Measurements from ENCODE around the gene PUS3.
A peak's percentile ranks its signal among the peaks of the same experiment; 100 is the strongest.
"Not testable (repeated sequence)": the region's sequence is repeated elsewhere in the genome, so short reads cannot be mapped to it uniquely, and the experiment has no call there.

Gene PUS3

GRCh38 chr11:125916683-125917347, 13.8 kb upstream of the PUS3 start:
- no peak overlapping the region for H3K4me3 ChIP-seq (ENCODE audit: low read length)
- TF ChIP-seq CTCF (conservative IDR thresholded peaks at IDR 0.05; ENCODE audit: low read depth, low read length): no peak
- DNase-seq (ENCODE audit: low read depth): no peak

- not testable (repeated sequence) for DNase-seq (ENCODE audit: low read depth); H3K4me3 ChIP-seq (ENCODE audit: low read length)
Measured at GRCh38 chr11:125914601-125915000, 11.6 kb upstream of the PUS3 start.

GRCh38 chr11:125910226-125910849, 7.3 kb upstream of the PUS3 start:
- DNase-seq (ENCODE audit: low read depth): no peak
- TF ChIP-seq CTCF (conservative IDR thresholded peaks at IDR 0.05; ENCODE audit: low read depth, low read length): no peak
- no peak overlapping the region for H3K4me3 ChIP-seq (ENCODE audit: low read length)

- H3K4me3 ChIP-seq (ENCODE audit: low read length): peak overlapping the region; percentile 31
- DNase-seq (ENCODE audit: low read depth): no peak
- TF ChIP-seq CTCF (conservative IDR thresholded peaks at IDR 0.05; ENCODE audit: low read depth, low read length): no peak
Measured at GRCh38 chr11:125904678-125905077, 1.7 kb upstream of the PUS3 start.

- no peak for DNase-seq (ENCODE audit: low read depth)
- peak within 1 kb of the TSS; percentile 70 for H3K4me3 ChIP-seq (ENCODE audit: low read length)
- no peak for TF ChIP-seq CTCF (conservative IDR thresholded peaks at IDR 0.05; ENCODE audit: low read depth, low read length)
Measured at GRCh38 chr11:125903711-125904659, 979 bp upstream of the PUS3 start, which contains the start of gene DDX25. TSS of gene DDX25 (plus strand) at chr11:125904508. CDS start at chr11:125904518, 10 bp downstream.

- TF ChIP-seq CTCF (conservative IDR thresholded peaks at IDR 0.05; ENCODE audit: low read depth, low read length): no peak
- no peak for DNase-seq (ENCODE audit: low read depth)
- H3K4me3 ChIP-seq (ENCODE audit: low read length): peak overlapping the region; percentile 70
Measured at GRCh38 chr11:125902277-125902926, 604 bp downstream of the PUS3 start.

- no peak for DNase-seq (ENCODE audit: low read depth)
- H3K4me3 ChIP-seq (ENCODE audit: low read length): no peak overlapping the region
- TF ChIP-seq CTCF (conservative IDR thresholded peaks at IDR 0.05; ENCODE audit: low read depth, low read length): no peak
Measured at GRCh38 chr11:125901872-125902271, 1.1 kb downstream of the PUS3 start.
